Suprapubic skin (tissue), 3 donors: Measurements from ENCODE around the gene KRT35.

Experiments used
- CTCF ChIP-seq, 2 donors: fragments of 200-600 bp in 1 of 2; fragments of 450-650 bp in 1 of 2; sonication (generic) in 1 of 2; IDR thresholded peaks; one replicate each; pipeline ENCODE4 v1.5.1; 2016 to 2019; ENCODE audit warnings: antibody characterized with exemption in 2 of 2, mild to moderate bottlenecking in 1 of 2, moderate library complexity in 1 of 2
- POLR2A ChIP-seq, 2 donors: fragments of 450-650 bp; IDR thresholded peaks; one replicate each; pipeline ENCODE4 v1.6.1; 2017; ENCODE audit warnings: antibody characterized with exemption in 2 of 2, mild to moderate bottlenecking in 2 of 2, moderate library complexity in 2 of 2

GRCh38 chr17:41481036-41481435, at the start of gene KRT35:
- TF ChIP-seq CTCF (IDR thresholded peaks at IDR 0.05) (no peak), POLR2A (IDR thresholded peaks at IDR 0.05) (no peak)
